GM19193 (cell line): ENCODE measurements around the gene CD83.

Source experiments
- POLR2A ChIP-seq: IDR thresholded peaks from 4 replicates; pipeline ENCODE4 v1.6.1; 2011; ENCODE audit not compliant: insufficient read depth, insufficient read length; ENCODE audit errors: extremely low read depth

The CD83 gene

GRCh38 chr6:14144678-14145113, 27.1 kb downstream of the CD83 start:
- no peak for TF ChIP-seq POLR2A

GRCh38 chr6:14146506-14147096, 29.0 kb downstream of the CD83 start:
- TF ChIP-seq POLR2A: no peak

GRCh38 chr6:14147891-14148290, 30.3 kb downstream of the CD83 start:
- no peak for TF ChIP-seq POLR2A

GRCh38 chr6:14148471-14148870, 30.9 kb downstream of the CD83 start:
- no peak for TF ChIP-seq POLR2A

- no peak for TF ChIP-seq POLR2A
Observed at GRCh38 chr6:14149053-14149738, 31.6 kb downstream of the CD83 start.

- TF ChIP-seq POLR2A: no peak
Observed at GRCh38 chr6:14149739-14150130, 32.2 kb downstream of the CD83 start.

GRCh38 chr6:14151773-14152172, 34.2 kb downstream of the CD83 start:
- no peak for TF ChIP-seq POLR2A

GRCh38 chr6:14153228-14153627, 35.7 kb downstream of the CD83 start:
- no peak for TF ChIP-seq POLR2A

- TF ChIP-seq POLR2A: no peak
Observed at GRCh38 chr6:14159090-14159489, 41.5 kb downstream of the CD83 start.

- no peak for TF ChIP-seq POLR2A
Observed at GRCh38 chr6:14162826-14163225, 45.3 kb downstream of the CD83 start.

GRCh38 chr6:14165091-14165490, 47.5 kb downstream of the CD83 start:
- no peak for TF ChIP-seq POLR2A

GRCh38 chr6:14166839-14167238, 49.3 kb downstream of the CD83 start:
- TF ChIP-seq POLR2A: no peak

GRCh38 chr6:14170128-14170527, 52.6 kb downstream of the CD83 start:
- no peak for TF ChIP-seq POLR2A

GRCh38 chr6:14172562-14172961, 55.0 kb downstream of the CD83 start:
- no peak for TF ChIP-seq POLR2A

GRCh38 chr6:14174226-14174625, 56.7 kb downstream of the CD83 start:
- no peak for TF ChIP-seq POLR2A

GRCh38 chr6:14174996-14175395, 57.4 kb downstream of the CD83 start:
- no peak for TF ChIP-seq POLR2A
